Measurements from ENCODE around the gene CHRNA9. TPM values are rescaled to one million over a fixed set of nuclear protein-coding genes. Genes with fewer than 3 reads are reported as not detected.
A peak's percentile ranks its signal among the peaks of the same experiment; 100 is the strongest.

CHRNA9 gene
- polyA plus RNA-seq, 2 of the 4 experiments (the other 2 are of a cell fraction), result 1.3 to 1.6 TPM

- no peak for TF ChIP-seq EHF (CRISPR knock-in tag; IDR thresholded peaks at IDR 0.05)
These were observed 12.9 kb downstream of the CHRNA9 start (continued) for GRCh38 chr4:40348000-40348399.

GRCh38 chr4:40349561-40350198 is 14.5 kb downstream of the CHRNA9 start:
- WGBS (ENCODE audit: missing lambda C conversion rate), result 58% methylated on average over 5 of the region's 5 CpGs
- TF ChIP-seq CBX2 (IDR thresholded peaks at IDR 0.05; ENCODE audit: borderline replicate concordance, low read depth) (no peak), PHF8 (IDR thresholded peaks at IDR 0.05; ENCODE audit: borderline replicate concordance, low read depth) (no peak), EHF (CRISPR knock-in tag; IDR thresholded peaks at IDR 0.05) (no peak), ZNF302 (CRISPR knock-in tag; IDR thresholded peaks at IDR 0.05) (no peak), HOXB13 (CRISPR knock-in tag; IDR thresholded peaks at IDR 0.05; ENCODE audit: low read depth) (no peak), PBX3 (IDR thresholded peaks at IDR 0.05) (no peak), TFCP2L1 (CRISPR knock-in tag; IDR thresholded peaks at IDR 0.05) (no peak), NFE2L2 (conservative IDR thresholded peaks at IDR 0.05; ENCODE audit: low read length) (no peak), CTCF (IDR thresholded peaks at IDR 0.05) (no peak), CHD4 (IDR thresholded peaks at IDR 0.05; ENCODE audit: borderline replicate concordance) (no peak)
- ATAC-seq (peak; percentile 36 to 47; a peak in 1 of 6 replicates), DNase-seq (ENCODE audit: low read depth in 1 of 2, low spot score in 1 of 2) (peak in 1 of 2 experiments; percentile 45), FAIRE-seq (no peak)
- Histone ChIP-seq H3K4me1 (peaks cover 12% of the 10 kb centered on the region), H3K27ac (peak overlapping the region; percentile 31 to 71), H3K4me2 (peak overlapping the region; percentile 42; the same call in 2 of the 3 replicates), H3K4me3 (no peak overlapping the region), H3K9me3 (no peaks in the 10 kb centered on the region)
- POLR2A ChIA-PET, result interaction anchor here (0.7 kb wide), 1 partner anchor 28 kb away, joined by 3 read pairs; no protein-coding TSS in a partner anchor
- CTCF ChIA-PET, result no interaction called here

- Histone ChIP-seq H3K4me3 (no peak overlapping the region), H3K4me1 (peaks cover 12% of the 10 kb centered on the region), H3K9me3 (no peaks in the 10 kb centered on the region), H3K4me2 (no peak overlapping the region), H3K27ac (peak overlapping the region in 1 of 2 experiments; percentile 71; a peak in 1 of 6 replicates)
- ATAC-seq, result no peak
- ChIA-PET CTCF (no interaction called here), POLR2A (interaction anchor here (0.7 kb wide), 1 partner anchor 29 kb away, joined by 3 read pairs; no protein-coding TSS in a partner anchor)
- no peak for FAIRE-seq
- WGBS (ENCODE audit: missing lambda C conversion rate), result 91% methylated on average over 4 of the region's 4 CpGs
- peak in 1 of 2 experiments; percentile 48 for DNase-seq (ENCODE audit: low read depth in 1 of 2, low spot score in 1 of 2)
- TF ChIP-seq ATOH8 (CRISPR knock-in tag; IDR thresholded peaks at IDR 0.05; ENCODE audit: low read depth) (no peak), CHD4 (IDR thresholded peaks at IDR 0.05; ENCODE audit: borderline replicate concordance) (no peak), REST (IDR thresholded peaks at IDR 0.05) (no peak), MAZ (IDR thresholded peaks at IDR 0.05; ENCODE audit: borderline replicate concordance, low read depth, low read length) (no peak), RFX5 (IDR thresholded peaks at IDR 0.05) (no peak), JUN (IDR thresholded peaks at IDR 0.05) (no peak), PBX3 (IDR thresholded peaks at IDR 0.05) (no peak), SREBF2 (IDR thresholded peaks at IDR 0.05) (no peak), RAD21 (conservative IDR thresholded peaks at IDR 0.05 in 1 of 2, IDR thresholded peaks at IDR 0.05 in 1 of 2) (no peak), E2F6 (IDR thresholded peaks at IDR 0.05; ENCODE audit: borderline replicate concordance, low read depth) (no peak), ZNF302 (CRISPR knock-in tag; IDR thresholded peaks at IDR 0.05) (no peak), TP53 (CRISPR knock-in tag; IDR thresholded peaks at IDR 0.05) (no peak), SMC3 (IDR thresholded peaks at IDR 0.05) (no peak), ZC3H11A (IDR thresholded peaks at IDR 0.05) (no peak), CBX2 (IDR thresholded peaks at IDR 0.05; ENCODE audit: borderline replicate concordance, low read depth) (no peak), FOSB (CRISPR knock-in tag; IDR thresholded peaks at IDR 0.05) (no peak), HOXB13 (CRISPR knock-in tag; IDR thresholded peaks at IDR 0.05; ENCODE audit: low read depth) (no peak), MAFK (IDR thresholded peaks at IDR 0.05; ENCODE audit: partially characterized antibody) (no peak)
These were observed 15.6 kb downstream of the CHRNA9 start for GRCh38 chr4:40350627-40351227.
